OCI-LY7 (cell line): ENCODE results near the gene PRODH2. TPM values are rescaled to one million over a fixed set of nuclear protein-coding genes. Genes with fewer than 3 reads are reported as not detected.

Experiments
- BruUV-seq: library from RNA; stranded (reverse); fragments of 400-500 nt; replicated peaks from 2 replicates; lab custom pipeline; 2021; lab: Mats Ljungman, UMichigan
- CTCF ChIA-PET: fragments of 300-600 bp; sonication (Branson Sonifier 250); formaldehyde crosslinking; loops from one replicate; lab custom pipeline; 2022; ENCODE audit warnings: antibody characterized with exemption; ENCODE audit not compliant: unreplicated experiment; lab: Charles Lee
- POLR2A ChIA-PET: fragments of 300-600 bp; sonication (Branson Sonifier 250); formaldehyde crosslinking; loops from one replicate; lab custom pipeline; 2022; ENCODE audit warnings: antibody characterized with exemption; lab: Charles Lee
- DNase-seq: peaks from one replicate; pipeline ENCODE4 v3.0.0-alpha.2; 2015; ENCODE audit warnings: low spot score
- H2AFZ ChIP-seq: fragments of 200-600 bp; sonication (generic), shearing (Covaris generic); 2 replicates; pipeline ENCODE4 v1.6.1; 2014; ENCODE audit warnings: mild to moderate bottlenecking, antibody characterized with exemption, low read length, moderate library complexity
- H3K27ac ChIP-seq: fragments of 200-600 bp; sonication (generic); 2 replicates; pipeline ENCODE4 v1.5.1; 2014; ENCODE audit warnings: mixed run types, low read depth, mild to moderate bottlenecking, moderate library complexity, low read length, inconsistent platforms; ENCODE audit not compliant: poor library complexity, severe bottlenecking
- H3K36me3 ChIP-seq: fragments of 200-600 bp; sonication (generic); 2 replicates; pipeline ENCODE4 v1.6.1; 2014; ENCODE audit warnings: mild to moderate bottlenecking, antibody characterized with exemption, low read length, moderate library complexity, mixed read lengths; ENCODE audit not compliant: insufficient read depth
- H3K4me1 ChIP-seq: fragments of 200-600 bp; sonication (generic); 2 replicates; pipeline ENCODE4 v1.5.1; 2014; ENCODE audit warnings: mild to moderate bottlenecking, low read length; ENCODE audit not compliant: insufficient read depth, poor library complexity, severe bottlenecking
- H3K4me2 ChIP-seq: fragments of 200-600 bp; sonication (generic); 2 replicates; pipeline ENCODE4 v1.6.1; 2014; ENCODE audit warnings: mild to moderate bottlenecking, low read length
- H3K4me3 ChIP-seq: fragments of 200-600 bp; sonication (generic); 2 replicates; pipeline ENCODE4 v1.5.1; 2014; ENCODE audit warnings: mild to moderate bottlenecking, low read depth, low read length; ENCODE audit not compliant: poor library complexity, severe bottlenecking
- H3K79me2 ChIP-seq: fragments of 200-600 bp; sonication (generic); 2 replicates; pipeline ENCODE4 v1.6.1; 2016; ENCODE audit warnings: low read depth, mild to moderate bottlenecking, low read length, moderate library complexity, mixed read lengths; ENCODE audit not compliant: insufficient read depth
- H3K9me2 ChIP-seq: fragments of 200-600 bp; sonication (generic); 2 replicates; pipeline ENCODE4 v1.6.1; 2016; ENCODE audit warnings: mild to moderate bottlenecking, low read length, mixed read lengths; ENCODE audit not compliant: insufficient read depth
- H3K9me3 ChIP-seq: fragments of 200-600 bp; sonication (generic); 2 replicates; pipeline ENCODE4 v1.6.1; 2014; ENCODE audit warnings: mild to moderate bottlenecking, mixed run types, low read length, mixed read lengths
- H4K20me1 ChIP-seq: fragments of 200-600 bp; sonication (generic); 2 replicates; pipeline ENCODE4 v1.6.1; 2014; ENCODE audit warnings: mild to moderate bottlenecking, antibody characterized with exemption, low read length, moderate library complexity, mixed read lengths; ENCODE audit not compliant: insufficient read depth
- EZH2phosphoT487 ChIP-seq: fragments of 200-600 bp; sonication (generic); IDR thresholded peaks from 2 replicates; pipeline ENCODE4 v1.6.1; 2018; ENCODE audit warnings: low read depth, borderline replicate concordance, mild to moderate bottlenecking, mixed run types, antibody characterized with exemption, low read length, moderate library complexity, mixed read lengths
- intact Hi-C: fragments of 100-400 bp; cut with micrococcal nuclease; formaldehyde crosslinking; loops from one replicate; pipeline ENCODE4 v1.10.0; 2022; ENCODE audit not compliant: unreplicated experiment
- total RNA-seq, 2 experiments: library from RNA; depleted of rRNA in 1 of 2; stranded (reverse); fragments of >200 nt in 1 of 2; shearing (Covaris generic) in 1 of 2; gene quantifications; 2 replicates each; pipeline ENCODE4 v1.2.3, GENCODE V29; 2014 to 2022
- TF ChIP-seq, protein P1 (sequence below): fragments of 200-600 bp; sonication (generic); conservative IDR thresholded peaks from 2 replicates; pipeline ENCODE4 v1.5.1; 2014; ENCODE audit warnings: mild to moderate bottlenecking, antibody characterized with exemption, low read length, moderate library complexity, mixed read lengths

Gene PRODH2
- total RNA-seq, 2 experiments from 2014 or later: not detected

DNA sequence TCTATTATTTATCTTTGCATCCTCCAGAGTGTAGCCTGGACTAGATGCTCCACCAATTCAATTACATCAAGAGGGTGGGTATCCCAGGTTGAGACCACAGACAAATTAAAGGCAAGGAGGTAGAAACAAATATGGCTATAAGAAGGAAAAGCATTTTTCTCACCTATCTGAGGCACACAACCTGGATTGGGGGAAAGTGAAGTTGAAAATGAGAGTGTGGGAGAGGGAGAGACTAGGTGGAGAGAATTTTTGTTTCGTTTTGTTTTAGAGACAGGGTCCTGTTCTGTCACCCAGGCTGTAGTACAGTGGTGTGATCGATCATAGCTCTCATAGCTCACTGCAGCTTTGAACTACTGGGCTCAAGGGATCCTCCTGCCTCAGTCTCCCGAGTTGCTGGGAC, 5.8 kb upstream of the PRODH2 start:
- DNase-seq: no peak
- intact Hi-C loops: no loop called here
- CTCF ChIA-PET: interaction anchor here (0.5 to 1.2 kb wide), 2 partner anchors 10 to 16 kb away, joined by 3 read pairs; no protein-coding TSS in a partner anchor
- TF ChIP-seq EZH2phosphoT487: no peak
- TF ChIP-seq, protein P1, sequence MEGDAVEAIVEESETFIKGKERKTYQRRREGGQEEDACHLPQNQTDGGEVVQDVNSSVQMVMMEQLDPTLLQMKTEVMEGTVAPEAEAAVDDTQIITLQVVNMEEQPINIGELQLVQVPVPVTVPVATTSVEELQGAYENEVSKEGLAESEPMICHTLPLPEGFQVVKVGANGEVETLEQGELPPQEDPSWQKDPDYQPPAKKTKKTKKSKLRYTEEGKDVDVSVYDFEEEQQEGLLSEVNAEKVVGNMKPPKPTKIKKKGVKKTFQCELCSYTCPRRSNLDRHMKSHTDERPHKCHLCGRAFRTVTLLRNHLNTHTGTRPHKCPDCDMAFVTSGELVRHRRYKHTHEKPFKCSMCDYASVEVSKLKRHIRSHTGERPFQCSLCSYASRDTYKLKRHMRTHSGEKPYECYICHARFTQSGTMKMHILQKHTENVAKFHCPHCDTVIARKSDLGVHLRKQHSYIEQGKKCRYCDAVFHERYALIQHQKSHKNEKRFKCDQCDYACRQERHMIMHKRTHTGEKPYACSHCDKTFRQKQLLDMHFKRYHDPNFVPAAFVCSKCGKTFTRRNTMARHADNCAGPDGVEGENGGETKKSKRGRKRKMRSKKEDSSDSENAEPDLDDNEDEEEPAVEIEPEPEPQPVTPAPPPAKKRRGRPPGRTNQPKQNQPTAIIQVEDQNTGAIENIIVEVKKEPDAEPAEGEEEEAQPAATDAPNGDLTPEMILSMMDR: no peak
- Histone ChIP-seq H3K4me1 (no peaks in the 10 kb centered on the region), H3K79me2 (no peaks in the 10 kb centered on the region), H3K9me2 (no peaks in the 10 kb centered on the region), H3K4me2 (no peak overlapping the region), H3K27ac (no peak overlapping the region), H3K9me3 (no peaks in the 10 kb centered on the region), H2AFZ (no peak overlapping the region), H4K20me1 (no peaks in the 10 kb centered on the region), H3K36me3 (no peaks in the 10 kb centered on the region), H3K4me3 (no peak overlapping the region)
- POLR2A ChIA-PET: no interaction called here
- BruUV-seq: no TSS peak

DNA sequence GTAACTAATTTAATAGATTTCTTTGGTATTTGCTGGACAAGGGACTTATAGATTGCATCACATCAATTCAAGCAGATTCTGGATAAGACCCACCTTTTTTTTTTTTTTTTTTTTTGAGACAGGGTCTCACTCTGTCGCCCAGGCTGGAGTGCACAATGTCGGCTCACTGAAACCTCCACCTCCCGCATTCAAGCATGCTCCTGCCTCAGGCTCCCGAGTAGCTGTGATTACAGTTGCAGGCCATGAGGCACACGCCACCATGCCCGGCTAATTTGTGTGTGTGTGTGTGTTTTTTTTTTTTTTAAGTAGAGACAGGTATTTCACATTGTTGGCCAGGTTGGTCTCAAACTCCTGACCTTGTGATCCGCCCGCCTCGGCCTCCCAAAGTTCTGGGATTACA, 4.2 kb upstream of the PRODH2 start:
- intact Hi-C loops: no loop called here
- no peak for DNase-seq

DNA sequence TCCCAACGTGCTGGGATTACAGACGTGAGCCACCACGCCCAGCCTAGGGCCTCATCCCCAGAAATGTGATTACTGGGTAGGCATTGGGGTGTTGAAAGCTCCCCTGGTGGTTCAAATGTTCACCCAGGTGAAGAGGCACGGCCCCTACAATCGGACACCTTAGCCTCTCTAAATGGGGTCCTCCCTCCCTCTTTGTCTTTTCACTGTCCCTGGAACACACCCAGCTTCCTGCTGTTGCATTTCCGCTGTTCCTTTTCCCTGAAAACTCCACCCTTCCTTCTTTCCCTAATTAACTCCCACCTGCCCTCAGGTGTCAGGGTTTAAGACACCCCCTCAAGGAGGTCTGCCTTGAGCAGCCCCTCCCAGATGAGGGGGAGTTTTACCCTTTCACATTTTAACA, 3.6 kb upstream of the PRODH2 start:
- Histone ChIP-seq H2AFZ (no peak overlapping the region), H3K27ac (no peak overlapping the region), H4K20me1 (no peaks in the 10 kb centered on the region), H3K79me2 (no peaks in the 10 kb centered on the region), H3K4me1 (no peaks in the 10 kb centered on the region), H3K4me3 (no peak overlapping the region), H3K9me3 (no peaks in the 10 kb centered on the region), H3K4me2 (no peak overlapping the region), H3K36me3 (no peaks in the 10 kb centered on the region), H3K9me2 (no peaks in the 10 kb centered on the region)
- DNase-seq: no peak
- TF ChIP-seq, protein P1: no peak
- no peak for TF ChIP-seq EZH2phosphoT487
- BruUV-seq: no TSS peak
- ChIA-PET CTCF (no interaction called here), POLR2A (no interaction called here)
- intact Hi-C loops: no loop called here

More for the DNA sequence above, 4.2 kb upstream of the PRODH2 start:
- no peaks in the 10 kb centered on the region for H4K20me1 ChIP-seq
- CTCF ChIA-PET: no interaction called here
- no peaks in the 10 kb centered on the region for H3K9me2 ChIP-seq
- no peaks in the 10 kb centered on the region for H3K9me3 ChIP-seq
- no peaks in the 10 kb centered on the region for H3K36me3 ChIP-seq
- H3K79me2 ChIP-seq: no peaks in the 10 kb centered on the region
- TF ChIP-seq EZH2phosphoT487: no peak
- TF ChIP-seq, protein P1: no peak
- POLR2A ChIA-PET: no interaction called here
- H2AFZ ChIP-seq: no peak overlapping the region
- H3K4me1 ChIP-seq: no peaks in the 10 kb centered on the region
- H3K27ac ChIP-seq: no peak overlapping the region
- no peak overlapping the region for H3K4me2 ChIP-seq
- no peak overlapping the region for H3K4me3 ChIP-seq
- BruUV-seq: no TSS peak
